Measurements from ENCODE around the gene SMC3. TPM values are rescaled to one million over a fixed set of nuclear protein-coding genes. Genes with fewer than 3 reads are reported as not detected.

The SMC3 gene
- total and polyA plus RNA-seq, 2 experiments from 2014 or later, result 72.3 to 320 TPM

DNA sequence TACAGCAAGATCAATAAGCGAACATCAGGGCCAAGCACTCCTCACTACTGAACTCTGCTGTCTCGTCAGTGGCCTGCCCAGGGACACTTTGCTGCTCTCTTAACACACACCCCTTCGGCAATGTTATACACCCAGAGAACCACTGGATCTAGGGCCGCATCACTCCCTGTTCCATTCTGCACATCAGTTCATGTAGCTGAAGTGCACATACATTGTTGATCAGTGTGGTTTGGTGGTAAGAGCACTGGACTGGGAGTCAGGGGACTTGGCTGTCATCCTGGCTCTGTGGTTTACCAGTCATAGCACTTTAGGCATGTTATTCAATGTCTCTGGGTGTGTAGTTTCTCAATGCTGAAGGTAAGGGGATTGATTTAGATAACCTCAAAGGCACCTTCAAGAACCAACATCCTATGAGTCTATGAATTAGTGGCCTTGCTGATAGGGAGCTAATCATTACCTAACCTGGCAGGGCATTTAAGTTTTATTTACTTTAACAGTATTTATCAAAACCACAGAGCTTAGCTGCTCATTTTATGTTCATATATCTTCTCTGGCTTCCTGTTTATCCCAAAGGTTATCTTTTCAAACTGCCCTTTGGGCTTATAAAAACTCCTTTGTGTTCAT lies 45.0 kb upstream of the SMC3 start (continued):
- TF ChIP-seq, protein P1, sequence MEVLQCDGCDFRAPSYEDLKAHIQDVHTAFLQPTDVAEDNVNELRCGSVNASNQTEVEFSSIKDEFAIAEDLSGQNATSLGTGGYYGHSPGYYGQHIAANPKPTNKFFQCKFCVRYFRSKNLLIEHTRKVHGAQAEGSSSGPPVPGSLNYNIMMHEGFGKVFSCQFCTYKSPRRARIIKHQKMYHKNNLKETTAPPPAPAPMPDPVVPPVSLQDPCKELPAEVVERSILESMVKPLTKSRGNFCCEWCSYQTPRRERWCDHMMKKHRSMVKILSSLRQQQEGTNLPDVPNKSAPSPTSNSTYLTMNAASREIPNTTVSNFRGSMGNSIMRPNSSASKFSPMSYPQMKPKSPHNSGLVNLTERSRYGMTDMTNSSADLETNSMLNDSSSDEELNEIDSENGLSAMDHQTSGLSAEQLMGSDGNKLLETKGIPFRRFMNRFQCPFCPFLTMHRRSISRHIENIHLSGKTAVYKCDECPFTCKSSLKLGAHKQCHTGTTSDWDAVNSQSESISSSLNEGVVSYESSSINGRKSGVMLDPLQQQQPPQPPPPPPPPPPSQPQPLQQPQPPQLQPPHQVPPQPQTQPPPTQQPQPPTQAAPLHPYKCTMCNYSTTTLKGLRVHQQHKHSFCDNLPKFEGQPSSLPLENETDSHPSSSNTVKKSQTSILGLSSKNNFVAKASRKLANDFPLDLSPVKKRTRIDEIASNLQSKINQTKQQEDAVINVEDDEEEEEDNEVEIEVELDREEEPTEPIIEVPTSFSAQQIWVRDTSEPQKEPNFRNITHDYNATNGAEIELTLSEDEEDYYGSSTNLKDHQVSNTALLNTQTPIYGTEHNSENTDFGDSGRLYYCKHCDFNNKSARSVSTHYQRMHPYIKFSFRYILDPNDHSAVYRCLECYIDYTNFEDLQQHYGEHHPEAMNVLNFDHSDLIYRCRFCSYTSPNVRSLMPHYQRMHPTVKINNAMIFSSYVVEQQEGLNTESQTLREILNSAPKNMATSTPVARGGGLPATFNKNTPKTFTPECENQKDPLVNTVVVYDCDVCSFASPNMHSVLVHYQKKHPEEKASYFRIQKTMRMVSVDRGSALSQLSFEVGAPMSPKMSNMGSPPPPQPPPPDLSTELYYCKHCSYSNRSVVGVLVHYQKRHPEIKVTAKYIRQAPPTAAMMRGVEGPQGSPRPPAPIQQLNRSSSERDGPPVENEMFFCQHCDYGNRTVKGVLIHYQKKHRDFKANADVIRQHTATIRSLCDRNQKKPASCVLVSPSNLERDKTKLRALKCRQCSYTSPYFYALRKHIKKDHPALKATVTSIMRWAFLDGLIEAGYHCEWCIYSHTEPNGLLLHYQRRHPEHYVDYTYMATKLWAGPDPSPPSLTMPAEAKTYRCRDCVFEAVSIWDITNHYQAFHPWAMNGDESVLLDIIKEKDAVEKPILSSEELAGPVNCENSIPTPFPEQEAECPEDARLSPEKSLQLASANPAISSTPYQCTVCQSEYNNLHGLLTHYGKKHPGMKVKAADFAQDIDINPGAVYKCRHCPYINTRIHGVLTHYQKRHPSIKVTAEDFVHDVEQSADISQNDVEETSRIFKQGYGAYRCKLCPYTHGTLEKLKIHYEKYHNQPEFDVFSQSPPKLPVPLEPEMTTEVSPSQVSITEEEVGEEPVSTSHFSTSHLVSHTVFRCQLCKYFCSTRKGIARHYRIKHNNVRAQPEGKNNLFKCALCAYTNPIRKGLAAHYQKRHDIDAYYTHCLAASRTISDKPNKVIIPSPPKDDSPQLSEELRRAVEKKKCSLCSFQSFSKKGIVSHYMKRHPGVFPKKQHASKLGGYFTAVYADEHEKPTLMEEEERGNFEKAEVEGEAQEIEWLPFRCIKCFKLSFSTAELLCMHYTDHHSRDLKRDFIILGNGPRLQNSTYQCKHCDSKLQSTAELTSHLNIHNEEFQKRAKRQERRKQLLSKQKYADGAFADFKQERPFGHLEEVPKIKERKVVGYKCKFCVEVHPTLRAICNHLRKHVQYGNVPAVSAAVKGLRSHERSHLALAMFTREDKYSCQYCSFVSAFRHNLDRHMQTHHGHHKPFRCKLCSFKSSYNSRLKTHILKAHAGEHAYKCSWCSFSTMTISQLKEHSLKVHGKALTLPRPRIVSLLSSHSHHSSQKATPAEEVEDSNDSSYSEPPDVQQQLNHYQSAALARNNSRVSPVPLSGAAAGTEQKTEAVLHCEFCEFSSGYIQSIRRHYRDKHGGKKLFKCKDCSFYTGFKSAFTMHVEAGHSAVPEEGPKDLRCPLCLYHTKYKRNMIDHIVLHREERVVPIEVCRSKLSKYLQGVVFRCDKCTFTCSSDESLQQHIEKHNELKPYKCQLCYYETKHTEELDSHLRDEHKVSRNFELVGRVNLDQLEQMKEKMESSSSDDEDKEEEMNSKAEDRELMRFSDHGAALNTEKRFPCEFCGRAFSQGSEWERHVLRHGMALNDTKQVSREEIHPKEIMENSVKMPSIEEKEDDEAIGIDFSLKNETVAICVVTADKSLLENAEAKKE (CRISPR knock-in tag; IDR thresholded peaks at IDR 0.05), result no peak
- TF ChIP-seq EZH2phosphoT487 (IDR thresholded peaks at IDR 0.05; ENCODE audit: unreplicated experiment), result no peak
- no peak for TF ChIP-seq ZNF114 (CRISPR knock-in tag; IDR thresholded peaks at IDR 0.05)

DNA sequence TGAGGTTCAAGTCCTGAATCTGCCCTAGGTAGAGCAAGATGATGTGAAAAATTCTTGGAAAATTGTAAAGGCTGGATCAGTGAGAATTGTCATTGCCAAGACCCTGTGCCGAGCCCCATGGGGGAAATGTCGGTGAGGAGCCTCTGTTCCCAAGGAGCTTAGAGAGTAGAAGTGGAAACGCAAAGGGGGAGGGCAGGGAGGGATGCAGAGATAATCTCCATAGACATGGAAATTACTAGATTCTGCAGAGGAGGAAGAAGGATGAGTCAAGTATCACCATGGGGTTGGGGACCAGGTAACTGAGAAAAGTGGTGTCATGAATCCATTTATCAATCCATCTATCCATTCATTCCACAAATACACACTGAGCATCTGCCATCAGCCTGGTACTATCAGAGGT lies 43.8 kb upstream of the SMC3 start:
- Mint-ChIP-seq H3K27ac (no peak overlapping the region), H3K27me3 (ENCODE audit: insufficient read depth, low read depth, poor library complexity) (peaks cover 5% of the 10 kb centered on the region)

More for the DNA sequence above, 43.8 kb upstream of the SMC3 start:
- peaks cover 25% of the 10 kb centered on the region for H3K4me1 ChIP-seq (ENCODE audit: insufficient read depth)
- ATAC-seq, result peak; percentile 41; the same call in 2 of the 3 replicates
- H3K27me3 ChIP-seq (ENCODE audit: insufficient read depth), result no peaks in the 10 kb centered on the region
- peak overlapping the region; percentile 57; the same call in 1 of the 2 replicates for H2AFZ ChIP-seq
- H3K36me3 Mint-ChIP-seq (ENCODE audit: low read depth), result no peaks in the 10 kb centered on the region
- H3K79me2 ChIP-seq (replicated peaks; ENCODE audit: insufficient read depth), result no peaks in the 10 kb centered on the region
- TF ChIP-seq, protein P2, sequence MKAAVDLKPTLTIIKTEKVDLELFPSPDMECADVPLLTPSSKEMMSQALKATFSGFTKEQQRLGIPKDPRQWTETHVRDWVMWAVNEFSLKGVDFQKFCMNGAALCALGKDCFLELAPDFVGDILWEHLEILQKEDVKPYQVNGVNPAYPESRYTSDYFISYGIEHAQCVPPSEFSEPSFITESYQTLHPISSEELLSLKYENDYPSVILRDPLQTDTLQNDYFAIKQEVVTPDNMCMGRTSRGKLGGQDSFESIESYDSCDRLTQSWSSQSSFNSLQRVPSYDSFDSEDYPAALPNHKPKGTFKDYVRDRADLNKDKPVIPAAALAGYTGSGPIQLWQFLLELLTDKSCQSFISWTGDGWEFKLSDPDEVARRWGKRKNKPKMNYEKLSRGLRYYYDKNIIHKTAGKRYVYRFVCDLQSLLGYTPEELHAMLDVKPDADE (IDR thresholded peaks at IDR 0.05), result no peak
- TF ChIP-seq ZNF114 (CRISPR knock-in tag; IDR thresholded peaks at IDR 0.05), result no peak
- no peak for TF ChIP-seq POLR2AphosphoS5 (IDR thresholded peaks at IDR 0.05; ENCODE audit: low read depth)
- no peak for TF ChIP-seq EZH2phosphoT487 (IDR thresholded peaks at IDR 0.05; ENCODE audit: unreplicated experiment)
- no peak overlapping the region; the same call in 2 of the 3 replicates for H3K4me3 Mint-ChIP-seq
- H3K4me3 ChIP-seq, result no peak overlapping the region
- H4K20me1 ChIP-seq (replicated peaks; ENCODE audit: insufficient read depth), result no peaks in the 10 kb centered on the region
- no peaks in the 10 kb centered on the region for H3F3A ChIP-seq (replicated peaks; ENCODE audit: low read depth)
- H3K27ac ChIP-seq (ENCODE audit: low read depth), result no peak overlapping the region; the same call in 1 of the 2 replicates
- DNase-seq (ENCODE audit: low spot score), result no peak
- H3K9me2 ChIP-seq (ENCODE audit: insufficient read depth), result no peaks in the 10 kb centered on the region
- no peak overlapping the region; the same call in 1 of the 2 replicates for H3K4me2 ChIP-seq
- H3K36me3 ChIP-seq (ENCODE audit: insufficient read depth), result no peaks in the 10 kb centered on the region
- H3K4me1 Mint-ChIP-seq, result peaks cover 28% of the 10 kb centered on the region
- no peaks in the 10 kb centered on the region for H3K9me3 Mint-ChIP-seq

Measured in GM23338 (cell line).